Thyroid gland (tissue), 4 donors: ENCODE measurements around the gene ID4. TPM values are rescaled to one million over a fixed set of nuclear protein-coding genes. Genes with fewer than 3 reads are reported as not detected.

ENCODE experiments used
- DNase-seq, 2 donors: peaks; one replicate each; pipeline ENCODE4 v3.0.0-alpha.2; 2019
- H3K27ac ChIP-seq, 3 donors: fragments of 200-600 bp; sonication (generic); 1 replicate in 2 of 3; 2 replicates in 1 of 3; pipeline ENCODE4 v1.5.1; 2016 to 2019; ENCODE audit warnings: mild to moderate bottlenecking in 1 of 3, moderate library complexity in 1 of 3
- H3K27me3 ChIP-seq: fragments of 200-600 bp; sonication (generic); one replicate; pipeline ENCODE4 v1.5.1; 2019
- H3K36me3 ChIP-seq, 2 donors: fragments of 200-600 bp; sonication (generic); one replicate each; pipeline ENCODE4 v1.5.1; 2016 to 2019
- H3K4me1 ChIP-seq, 2 donors: fragments of 200-600 bp; sonication (generic); one replicate each; pipeline ENCODE4 v1.5.1; 2017 to 2019
- H3K4me3 ChIP-seq, 3 donors: fragments of 200-600 bp; sonication (generic); replicated peaks in 1 of 3; 1 replicate in 2 of 3; 2 replicates in 1 of 3; pipeline ENCODE4 v1.5.1; 2016; ENCODE audit warnings: mild to moderate bottlenecking in 1 of 3
- H3K9me3 ChIP-seq: fragments of 200-600 bp; sonication (generic); one replicate; pipeline ENCODE4 v1.5.1; 2017
- CTCF ChIP-seq, 6 experiments: fragments of 200-600 bp in 3 of 6; fragments of 450-650 bp in 3 of 6; sonication (generic) in 3 of 6; IDR thresholded peaks; one replicate each; pipeline ENCODE4 v1.5.1; 2016 to 2019; ENCODE audit warnings: antibody characterized with exemption in 6 of 6, mild to moderate bottlenecking in 2 of 6, inconsistent platforms in 1 of 6, moderate library complexity in 1 of 6
- POLR2A ChIP-seq, 2 donors: fragments of 450-650 bp; IDR thresholded peaks; one replicate each; pipeline ENCODE4 v1.6.1; 2017; ENCODE audit warnings: antibody characterized with exemption in 2 of 2, mild to moderate bottlenecking in 2 of 2, moderate library complexity in 1 of 2
- WGBS, 2 donors: methylation state at CpG; one replicate each; pipeline ENCODE4 v1.1.5; 2017; 5-methylcytosine and 5-hydroxymethylcytosine counted together
- intact Hi-C: fragments of 100-400 bp; cut with DNase I; formaldehyde crosslinking; loops from one replicate; pipeline ENCODE4 v1.15.1; 2023
- total RNA-seq, 4 donors: library from RNA; depleted of rRNA; stranded (reverse); fragments of >200 nt; gene quantifications; one replicate each; pipeline ENCODE4 v1.2.3, GENCODE V29; 2016

ID4 gene
- total RNA-seq, 4 donors from 2014 or later = 333 to 768 (median 629) TPM

GRCh38 chr6:19879663-19880062, 42.5 kb downstream of the ID4 start:
- intact Hi-C loops = loop anchor here (10.0 kb wide), 1 partner anchor 165 kb away; no protein-coding TSS in a partner anchor
- no peaks in the 10 kb centered on the region for H3K9me3 ChIP-seq
- H3K4me1 ChIP-seq = peaks cover 5 to 6% of the 10 kb centered on the region in 2 donors
- TF ChIP-seq CTCF (IDR thresholded peaks at IDR 0.05) = no peak
- TF ChIP-seq POLR2A (IDR thresholded peaks at IDR 0.05) = peak in 1 of 2 donors; percentile 2
- H3K27ac ChIP-seq = peak overlapping the region; percentile 48 to 80 (median 78)
- peak; percentile 64 to 74 for DNase-seq
- 18 to 21% methylated on average over 1 of the region's 1 CpG for WGBS, 2 donors
- no peak overlapping the region for H3K4me3 ChIP-seq
- H3K36me3 ChIP-seq = no peaks in the 10 kb centered on the region
- no peaks in the 10 kb centered on the region for H3K27me3 ChIP-seq

DNA sequence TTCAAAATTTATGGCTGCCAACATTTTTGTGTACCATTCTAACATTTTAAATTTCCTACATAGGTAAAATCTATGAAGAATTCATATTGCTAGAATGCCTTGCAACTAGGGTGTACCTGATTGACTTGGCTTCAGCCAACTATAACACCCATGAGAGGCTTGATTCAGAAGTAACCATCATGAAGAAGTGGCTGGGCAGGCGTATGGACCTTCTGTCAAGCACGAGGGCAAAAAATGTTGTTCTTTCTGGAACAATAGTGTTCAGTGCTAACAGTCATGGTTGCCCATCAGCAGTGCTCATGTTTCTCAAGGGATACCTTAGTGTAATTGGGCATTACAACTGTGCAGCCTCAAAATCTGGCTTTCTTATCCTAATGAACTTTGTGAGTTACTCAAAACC, 42.9 kb downstream of the ID4 start:
- intact Hi-C loops = no loop called here
- Histone ChIP-seq H3K27me3 (no peaks in the 10 kb centered on the region), H3K4me3 (no peak overlapping the region), H3K9me3 (no peaks in the 10 kb centered on the region), H3K4me1 (peaks cover 5 to 6% of the 10 kb centered on the region in 2 donors), H3K36me3 (no peaks in the 10 kb centered on the region), H3K27ac (peak overlapping the region; percentile 48 to 80 (median 78))
- peak; percentile 49 to 50 for DNase-seq
- TF ChIP-seq CTCF (IDR thresholded peaks at IDR 0.05) = no peak
- TF ChIP-seq POLR2A (IDR thresholded peaks at IDR 0.05) = no peak
- WGBS, 2 donors = 41 to 52% methylated on average over 2 of the region's 2 CpGs

DNA sequence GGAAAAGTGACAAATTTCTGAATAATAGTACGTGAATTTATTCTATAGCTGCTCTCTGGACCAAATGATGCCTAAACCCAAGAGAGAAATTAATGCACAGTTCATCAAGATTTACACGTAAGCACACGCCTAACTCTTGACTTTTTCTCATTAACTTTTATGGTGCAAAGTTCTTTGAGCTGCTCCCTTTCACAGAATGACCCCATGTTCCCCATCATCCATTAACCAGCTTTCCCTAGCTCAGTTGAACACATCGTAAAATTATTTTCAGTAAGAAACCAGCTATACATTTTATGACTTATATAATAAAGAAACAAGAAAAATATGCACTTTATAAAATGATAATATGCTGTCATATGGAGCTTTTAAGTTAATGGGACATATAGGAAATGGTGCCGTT, 54.3 kb downstream of the ID4 start:
- WGBS, 2 donors = 89 to 90% methylated on average over 5 of the region's 5 CpGs
- no peak for DNase-seq
- intact Hi-C loops = no loop called here
- Histone ChIP-seq H3K4me3 (no peak overlapping the region), H3K27me3 (no peaks in the 10 kb centered on the region), H3K36me3 (no peaks in the 10 kb centered on the region), H3K27ac (no peak overlapping the region), H3K9me3 (no peaks in the 10 kb centered on the region), H3K4me1 (no peaks in the 10 kb centered on the region)
- TF ChIP-seq POLR2A (IDR thresholded peaks at IDR 0.05) (no peak), CTCF (IDR thresholded peaks at IDR 0.05) (no peak)
